K562 (cell line): ENCODE data around the gene TMEM181. TPM values are rescaled to one million over a fixed set of nuclear protein-coding genes. Genes with fewer than 3 reads are reported as not detected.
A peak's percentile ranks its signal among the peaks of the same experiment; 100 is the strongest.

Experiments
- BRD9 ChIP-seq: fragments of 450-650 bp; IDR thresholded peaks from 2 replicates; pipeline ENCODE4 v1.6.1; 2018; ENCODE audit warnings: low read depth; ENCODE audit not compliant: partially characterized antibody
- CBFB ChIP-seq: sonication (generic); formaldehyde crosslinking; IDR thresholded peaks from 2 replicates; pipeline ENCODE4 v1.4.0; 2020; ENCODE audit warnings: mild to moderate bottlenecking, missing genetic modification reagents
- E2F6 ChIP-seq, 2 experiments: IDR thresholded peaks; 2 replicates each; pipeline ENCODE4 v1.6.1; 2011; ENCODE audit warnings: borderline replicate concordance in 1 of 2, control low read depth in 1 of 2, low read depth in 1 of 2, low read length in 1 of 2, mild to moderate bottlenecking in 1 of 2, mixed read lengths in 1 of 2, moderate library complexity in 1 of 2; ENCODE audit not compliant: insufficient read depth in 1 of 2, insufficient read length in 1 of 2, poor library complexity in 1 of 2, severe bottlenecking in 1 of 2; ENCODE audit errors: extremely low read depth in 1 of 2
- EP400 ChIP-seq: fragments of 450-650 bp; IDR thresholded peaks from 2 replicates; pipeline ENCODE4 v1.6.1; 2017; ENCODE audit warnings: antibody characterized with exemption, mild to moderate bottlenecking, moderate library complexity
- GATAD2A ChIP-seq: fragments of 450-650 bp; IDR thresholded peaks from 2 replicates; pipeline ENCODE4 v1.6.1; 2017
- HDAC8 ChIP-seq: fragments of 450-650 bp; IDR thresholded peaks from 2 replicates; pipeline ENCODE4 v1.6.1; 2016; ENCODE audit warnings: mild to moderate bottlenecking, missing genetic modification characterization, moderate library complexity, missing compliant biosample characterization
- HNRNPH1 ChIP-seq: fragments of 200-400 bp; formaldehyde crosslinking; optimal IDR thresholded peaks from 2 replicates; pipeline ENCODE3; 2017; ENCODE audit warnings: low read depth, mild to moderate bottlenecking, low read length, moderate library complexity
- ILF3 ChIP-seq: fragments of 450-650 bp; IDR thresholded peaks from 2 replicates; pipeline ENCODE4 v1.6.1; 2018; ENCODE audit warnings: antibody characterized with exemption, mild to moderate bottlenecking, moderate library complexity, borderline replicate concordance
- MAZ ChIP-seq, 2 experiments: fragments of 450-650 bp in 1 of 2; sonication (generic) in 1 of 2; formaldehyde crosslinking; IDR thresholded peaks in 1 of 2; conservative IDR thresholded peaks in 1 of 2; 2 replicates each; pipeline versions ENCODE4 v1.4.0 to v1.5.0; 2020; ENCODE audit warnings: mild to moderate bottlenecking in 1 of 2, missing genetic modification reagents in 1 of 2
- MIER1 ChIP-seq: fragments of 450-650 bp; IDR thresholded peaks from 2 replicates; pipeline ENCODE4 v1.6.1; 2016; ENCODE audit warnings: antibody characterized with exemption, mild to moderate bottlenecking, low read depth
- PML ChIP-seq: IDR thresholded peaks from 2 replicates; pipeline ENCODE4 v1.6.1; 2012; ENCODE audit warnings: low read length, inconsistent platforms
- POLR2G ChIP-seq: fragments of 200-400 bp; formaldehyde crosslinking; IDR thresholded peaks from 2 replicates; pipeline ENCODE4 v1.6.1; 2017; ENCODE audit warnings: low read depth, mild to moderate bottlenecking, antibody characterized with exemption, low read length, moderate library complexity
- PTBP1 ChIP-seq: fragments of 200-400 bp; formaldehyde crosslinking; IDR thresholded peaks from 2 replicates; pipeline ENCODE4 v1.6.1; 2017; ENCODE audit warnings: low read depth, low read length
- RAD51 ChIP-seq: fragments of 450-650 bp; IDR thresholded peaks from 2 replicates; pipeline ENCODE4 v1.7.1; 2016; ENCODE audit warnings: low read depth, mild to moderate bottlenecking, borderline replicate concordance
- SLC30A9 ChIP-seq: fragments of 250-450 bp; sonication (Bioruptor Pico); IDR thresholded peaks from 2 replicates; pipeline ENCODE4 v1.8.0; 2022; ENCODE audit warnings: mild to moderate bottlenecking, moderate library complexity
- SRSF1 ChIP-seq: fragments of 200-400 bp; formaldehyde crosslinking; IDR thresholded peaks from 2 replicates; pipeline ENCODE4 v1.6.1; 2017; ENCODE audit warnings: mild to moderate bottlenecking, low read depth, low read length, moderate library complexity
- TEAD1 ChIP-seq, 2 experiments: fragments of 450-650 bp in 1 of 2; sonication (generic) in 1 of 2; formaldehyde crosslinking; IDR thresholded peaks; 2 replicates each; pipeline versions ENCODE4 v1.4.0 to v1.8.0; 2020 to 2022; ENCODE audit warnings: mild to moderate bottlenecking in 2 of 2, missing genetic modification reagents in 1 of 2
- TRIM24 ChIP-seq, 2 experiments: fragments of 450-650 bp; IDR thresholded peaks; 2 replicates each; pipeline ENCODE4 v1.6.1; 2016
- USF1 ChIP-seq: sonication (generic); formaldehyde crosslinking; IDR thresholded peaks from 2 replicates; pipeline ENCODE4 v1.9.0; 2022; ENCODE audit warnings: mild to moderate bottlenecking, missing genetic modification reagents
- ZFP30 ChIP-seq: fragments of 250-450 bp; sonication (Bioruptor Pico); IDR thresholded peaks from 2 replicates; pipeline ENCODE4 v1.8.0; 2022; ENCODE audit warnings: moderate library complexity, mild to moderate bottlenecking, inconsistent platforms, borderline replicate concordance
- ZKSCAN1 ChIP-seq: fragments of 150-350 bp; IDR thresholded peaks from 2 replicates; pipeline ENCODE4 v1.6.1; 2016; ENCODE audit warnings: low read depth, low read length
- ZNF224 ChIP-seq: sonication (generic); formaldehyde crosslinking; IDR thresholded peaks from 2 replicates; pipeline ENCODE4 v1.8.0; 2022; ENCODE audit warnings: mild to moderate bottlenecking, missing genetic modification reagents
- ZNF445 ChIP-seq: fragments of 250-450 bp; sonication (Bioruptor Pico); IDR thresholded peaks from 2 replicates; pipeline ENCODE4 v1.4.0; 2020; ENCODE audit warnings: low read depth, mild to moderate bottlenecking, moderate library complexity
- ZNF639 ChIP-seq, 2 experiments: fragments of 200-800 bp in 1 of 2; sonication (Bioruptor generic) in 1 of 2; sonication (generic) in 1 of 2; formaldehyde crosslinking in 1 of 2; IDR thresholded peaks in 1 of 2; conservative IDR thresholded peaks in 1 of 2; 2 replicates each; pipeline versions ENCODE4 v1.5.0 to v1.6.1; 2016 to 2020; ENCODE audit warnings: missing compliant biosample characterization in 1 of 2, missing genetic modification characterization in 1 of 2, missing genetic modification reagents in 1 of 2
- polyA plus RNA-seq, 8 experiments: library from polyadenylated mRNA; depleted of rRNA in 4 of 8; stranded (reverse) in 5 of 8; unstranded in 3 of 8; fragments of >200 nt; fragmentation: Nextera tagmentation in 2 of 8; fragmentation: Illumina TruSeq in 1 of 8; extraction: Ambion mirVana in 2 of 8; extraction: Trizol in 1 of 8; gene quantifications; 2 replicates each; pipeline versions ENCODE4 v1.2.1 to v1.2.3, GENCODE V29; 2011 to 2014; ENCODE audit warnings: inconsistent platforms in 1 of 8, missing spikeins in 1 of 8
- total RNA-seq, 7 experiments: library from RNA; depleted of rRNA in 6 of 7; stranded (reverse); fragments of >200 nt in 6 of 7; fragmentation: Illumina TruSeq in 2 of 7; extraction: Trizol in 2 of 7; gene quantifications; 2 replicates each; pipeline versions ENCODE4 v1.2.1 to v1.2.3, GENCODE V29; 2011 to 2021; ENCODE audit warnings: low replicate concordance in 1 of 7

TMEM181 gene
- total and polyA plus RNA-seq, 9 of the 15 experiments (the other 6 are each of a cell fraction or from before 2014, with no cell fraction given), result 5.6 to 27.2 (median 19.9) TPM

- peak in 1 of 2 experiments; percentile 98; a peak in 2 of 4 replicates for TF ChIP-seq ZNF639 (CRISPR knock-in tag; conservative IDR thresholded peaks at IDR 0.05 in 1 of 2, IDR thresholded peaks at IDR 0.05 in 1 of 2)
- no peak for TF ChIP-seq ZNF445 (CRISPR knock-in tag)
- TF ChIP-seq PTBP1, result no peak
- TF ChIP-seq TEAD1 (CRISPR knock-in tag; IDR thresholded peaks at IDR 0.05), result 0 out of 4 replicates have a peak, but pooled peaks have one; percentile 31 to 67
- TF ChIP-seq CBFB, result 0 out of 2 replicates have a peak, but pooled peaks have one; percentile 25
- 0 out of 2 replicates have a peak, but pooled peaks have one; percentile 74 for TF ChIP-seq PML
- TF ChIP-seq RAD51, result peak; percentile 64; the same call in 1 of the 2 replicates
- peak; percentile 27; the same call in 1 of the 2 replicates for TF ChIP-seq SLC30A9 (CRISPR knock-in tag)
- peak; percentile 60; the same call in 1 of the 2 replicates for TF ChIP-seq ILF3
- 0 out of 2 replicates have a peak, but pooled peaks have one; percentile 37 for TF ChIP-seq MIER1
- TF ChIP-seq BRD9, result no peak
- peak; percentile 79 to 88 for TF ChIP-seq E2F6 (IDR thresholded peaks at IDR 0.05; ENCODE audit: borderline replicate concordance in 1 of 2, extremely low read depth in 1 of 2, insufficient read depth in 1 of 2, insufficient read length in 1 of 2, low read depth in 1 of 2, low read length in 1 of 2, poor library complexity in 1 of 2, severe bottlenecking in 1 of 2)
- no peak for TF ChIP-seq ZFP30 (CRISPR knock-in tag)
- peak; percentile 95 for TF ChIP-seq USF1 (CRISPR knock-in tag)
- TF ChIP-seq TRIM24 (IDR thresholded peaks at IDR 0.05), result no peak
- peak; percentile 37 for TF ChIP-seq HNRNPH1
- TF ChIP-seq EP400, result peak; percentile 59; the same call in 1 of the 2 replicates
- TF ChIP-seq SRSF1, result 0 out of 2 replicates have a peak, but pooled peaks have one; percentile 8
- TF ChIP-seq MAZ (CRISPR knock-in tag; conservative IDR thresholded peaks at IDR 0.05 in 1 of 2, IDR thresholded peaks at IDR 0.05 in 1 of 2), result peak; percentile 50 to 80
- peak; percentile 98 for TF ChIP-seq POLR2G
- 0 out of 2 replicates have a peak, but pooled peaks have one; percentile 17 for TF ChIP-seq ZNF224 (CRISPR knock-in tag)
- peak; percentile 48; the same call in 1 of the 2 replicates for TF ChIP-seq GATAD2A
- no peak for TF ChIP-seq ZKSCAN1
- no peak for TF ChIP-seq HDAC8 (tag)
Measured at GRCh38 chr6:158559895-158560835, at the start of gene TMEM181 (continued).
